Peyer's patch (tissue), 4 donors: ENCODE results near the gene HJURP.

Source experiments
- POLR2A ChIP-seq, 2 donors: fragments of 450-650 bp; IDR thresholded peaks; one replicate each; pipeline ENCODE4 v1.5.1; 2017; ENCODE audit warnings: antibody characterized with exemption in 2 of 2, mild to moderate bottlenecking in 2 of 2, moderate library complexity in 2 of 2
- TF ChIP-seq, protein P1 (sequence below), 6 experiments: fragments of 450-650 bp in 4 of 6; fragments of 200-600 bp in 2 of 6; sonication (generic) in 1 of 6; IDR thresholded peaks; one replicate each; pipeline ENCODE4 v1.5.1; 2017 to 2019; ENCODE audit warnings: antibody characterized with exemption in 6 of 6, mild to moderate bottlenecking in 3 of 6, moderate library complexity in 1 of 6

GRCh38 chr2:233838726-233839446 lies 15.4 kb downstream of the HJURP start:
- TF ChIP-seq POLR2A (IDR thresholded peaks at IDR 0.05): no peak
- TF ChIP-seq, protein P1, sequence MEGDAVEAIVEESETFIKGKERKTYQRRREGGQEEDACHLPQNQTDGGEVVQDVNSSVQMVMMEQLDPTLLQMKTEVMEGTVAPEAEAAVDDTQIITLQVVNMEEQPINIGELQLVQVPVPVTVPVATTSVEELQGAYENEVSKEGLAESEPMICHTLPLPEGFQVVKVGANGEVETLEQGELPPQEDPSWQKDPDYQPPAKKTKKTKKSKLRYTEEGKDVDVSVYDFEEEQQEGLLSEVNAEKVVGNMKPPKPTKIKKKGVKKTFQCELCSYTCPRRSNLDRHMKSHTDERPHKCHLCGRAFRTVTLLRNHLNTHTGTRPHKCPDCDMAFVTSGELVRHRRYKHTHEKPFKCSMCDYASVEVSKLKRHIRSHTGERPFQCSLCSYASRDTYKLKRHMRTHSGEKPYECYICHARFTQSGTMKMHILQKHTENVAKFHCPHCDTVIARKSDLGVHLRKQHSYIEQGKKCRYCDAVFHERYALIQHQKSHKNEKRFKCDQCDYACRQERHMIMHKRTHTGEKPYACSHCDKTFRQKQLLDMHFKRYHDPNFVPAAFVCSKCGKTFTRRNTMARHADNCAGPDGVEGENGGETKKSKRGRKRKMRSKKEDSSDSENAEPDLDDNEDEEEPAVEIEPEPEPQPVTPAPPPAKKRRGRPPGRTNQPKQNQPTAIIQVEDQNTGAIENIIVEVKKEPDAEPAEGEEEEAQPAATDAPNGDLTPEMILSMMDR (IDR thresholded peaks at IDR 0.05): no peak
